Gastroesophageal sphincter (tissue), 3 donors: ENCODE measurements around the gene PSG5.
"Not testable (repeated sequence)": the region's sequence is repeated elsewhere in the genome, so short reads cannot be mapped to it uniquely, and the experiment has no call there.

Experiments used
- POLR2A ChIP-seq, 2 donors: fragments of 450-650 bp; IDR thresholded peaks; one replicate each; pipeline ENCODE4 v1.6.1; 2017; ENCODE audit warnings: antibody characterized with exemption in 2 of 2, mild to moderate bottlenecking in 2 of 2, moderate library complexity in 1 of 2
- TF ChIP-seq, protein P1 (sequence below), 4 experiments: fragments of 200-600 bp in 2 of 4; fragments of 450-650 bp in 2 of 4; sonication (generic) in 1 of 4; IDR thresholded peaks; one replicate each; pipeline ENCODE4 v1.5.1; 2017 to 2019; ENCODE audit warnings: antibody characterized with exemption in 4 of 4, mild to moderate bottlenecking in 2 of 4, moderate library complexity in 2 of 4

DNA sequence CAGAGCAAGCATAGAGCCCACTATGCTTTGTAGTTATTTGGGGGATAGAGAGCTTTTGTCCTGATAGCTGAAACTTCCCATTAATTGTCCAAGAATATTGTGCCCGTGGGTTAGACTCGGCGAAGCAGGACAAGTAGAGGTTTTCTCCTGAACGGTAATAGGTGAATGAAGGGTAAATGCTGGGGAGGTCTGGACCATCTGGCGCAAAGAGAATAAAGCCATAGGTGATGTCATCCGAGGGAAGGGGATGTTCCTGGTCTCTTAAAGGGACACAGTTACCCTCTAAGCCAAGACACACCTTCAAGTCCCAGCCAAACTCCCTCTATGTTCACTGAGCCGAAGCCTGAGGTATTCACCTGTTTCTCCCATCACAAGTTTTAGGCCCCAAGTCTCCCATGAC is 8.1 kb upstream of the PSG5 start:
- TF ChIP-seq, protein P1, sequence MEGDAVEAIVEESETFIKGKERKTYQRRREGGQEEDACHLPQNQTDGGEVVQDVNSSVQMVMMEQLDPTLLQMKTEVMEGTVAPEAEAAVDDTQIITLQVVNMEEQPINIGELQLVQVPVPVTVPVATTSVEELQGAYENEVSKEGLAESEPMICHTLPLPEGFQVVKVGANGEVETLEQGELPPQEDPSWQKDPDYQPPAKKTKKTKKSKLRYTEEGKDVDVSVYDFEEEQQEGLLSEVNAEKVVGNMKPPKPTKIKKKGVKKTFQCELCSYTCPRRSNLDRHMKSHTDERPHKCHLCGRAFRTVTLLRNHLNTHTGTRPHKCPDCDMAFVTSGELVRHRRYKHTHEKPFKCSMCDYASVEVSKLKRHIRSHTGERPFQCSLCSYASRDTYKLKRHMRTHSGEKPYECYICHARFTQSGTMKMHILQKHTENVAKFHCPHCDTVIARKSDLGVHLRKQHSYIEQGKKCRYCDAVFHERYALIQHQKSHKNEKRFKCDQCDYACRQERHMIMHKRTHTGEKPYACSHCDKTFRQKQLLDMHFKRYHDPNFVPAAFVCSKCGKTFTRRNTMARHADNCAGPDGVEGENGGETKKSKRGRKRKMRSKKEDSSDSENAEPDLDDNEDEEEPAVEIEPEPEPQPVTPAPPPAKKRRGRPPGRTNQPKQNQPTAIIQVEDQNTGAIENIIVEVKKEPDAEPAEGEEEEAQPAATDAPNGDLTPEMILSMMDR (IDR thresholded peaks at IDR 0.05): not testable (repeated sequence)
- not testable (repeated sequence) for TF ChIP-seq POLR2A (IDR thresholded peaks at IDR 0.05)
